Measurements from ENCODE around the gene XPC. TPM values are rescaled to one million over a fixed set of nuclear protein-coding genes. Genes with fewer than 3 reads are reported as not detected.

The XPC gene
- total and polyA plus RNA-seq, 2 of the 8 experiments (the other 6 are each of a cell fraction or from before 2014, with no cell fraction given) = 8.8 to 27.3 TPM

GRCh38 chr3:14124615-14125192 is 53.7 kb downstream of the XPC start, which contains the start of the genes CHCHD4 and TMEM43:
CHCHD4 (minus strand) TSS chr3:14124870; CDS start chr3:14124676, 194 bp downstream.
TMEM43 (plus strand) TSS chr3:14125052; CDS start chr3:14125194, 142 bp downstream.
- Histone ChIP-seq H3K4ac (replicated peaks; ENCODE audit: insufficient read length, low read depth, low read length) (peak within 1 kb of the TSS; percentile 49), H4K5ac (ENCODE audit: insufficient read length, low read depth, low read length) (peak within 1 kb of the TSS; percentile 47), H2BK15ac (ENCODE audit: low read length) (no peak within 1 kb of the TSS; the same call in 1 of the 2 replicates), H3K18ac (ENCODE audit: extremely low read depth, low read length) (peak within 1 kb of the TSS; percentile 40; the same call in 1 of the 2 replicates), H3K27ac (ENCODE audit: low read depth, low read length) (peak within 1 kb of the TSS; percentile 41), H3K79me2 (ENCODE audit: control insufficient read depth in 1 of 2, insufficient read depth in 2 of 2, low read length in 2 of 2) (peaks cover 7 to 33% of the 10 kb centered on the region in 2 experiments), H2BK120ac (replicated peaks; ENCODE audit: low read depth, low read length) (no peak within 1 kb of the TSS), H4K8ac (ENCODE audit: extremely low read depth, insufficient read depth, low read length) (peak within 1 kb of the TSS; percentile 90), H3K23me2 (ENCODE audit: low read depth, low read length) (peaks cover 14% of the 10 kb centered on the region), H3K36me3 (ENCODE audit: control insufficient read depth in 2 of 4, insufficient read depth in 4 of 4, low read length in 3 of 4) (peaks cover 2 to 9% (median 8%) of the 10 kb centered on the region in 4 experiments; a peak in 4 of 8 replicates), H3K56ac (replicated peaks; ENCODE audit: insufficient read length, low read depth, low read length) (no peak within 1 kb of the TSS), H2AFZ (ENCODE audit: low read length) (peak within 1 kb of the TSS; percentile 85), H3K14ac (ENCODE audit: insufficient read length) (no peak within 1 kb of the TSS), H4K20me1 (replicated peaks in 1 of 2; ENCODE audit: control insufficient read depth in 1 of 2, insufficient read depth in 2 of 2, low read length in 2 of 2) (peaks cover 2 to 13% of the 10 kb centered on the region in 2 experiments), H2BK12ac (ENCODE audit: low read depth, low read length) (no peak within 1 kb of the TSS), H3K9me3 (ENCODE audit: insufficient read depth in 2 of 2, low read depth in 1 of 2, low read length in 1 of 2) (no peaks in the 10 kb centered on the region), H2BK5ac (ENCODE audit: low read depth, low read length) (peak within 1 kb of the TSS; percentile 41), H2AK5ac (ENCODE audit: low read depth, low read length) (no peak within 1 kb of the TSS; the same call in 1 of the 2 replicates), H3K4me3 (ENCODE audit: extremely low read depth in 1 of 4, insufficient read depth in 2 of 4, low read depth in 3 of 4, low read length in 4 of 4) (peak within 1 kb of the TSS; percentile 90 to 97 (median 91)), H3K23ac (ENCODE audit: insufficient read length) (no peak within 1 kb of the TSS), H3K9ac (replicated peaks in 1 of 4; ENCODE audit: extremely low read depth in 1 of 4, low read depth in 3 of 4, low read length in 3 of 4) (peak within 1 kb of the TSS; percentile 84 to 85 (median 85)), H3K27me3 (replicated peaks in 1 of 4; ENCODE audit: control insufficient read depth in 3 of 4, extremely low read depth in 1 of 4, insufficient read depth in 3 of 4, low read length in 3 of 4) (no peaks in the 10 kb centered on the region), H2BK20ac (ENCODE audit: low read length) (no peak within 1 kb of the TSS), H4K91ac (replicated peaks; ENCODE audit: insufficient read length, low read length) (peak within 1 kb of the TSS; percentile 15), H3K79me1 (ENCODE audit: low read depth, low read length) (peaks cover 14% of the 10 kb centered on the region), H3K4me2 (ENCODE audit: insufficient read depth in 1 of 2, low read depth in 2 of 2, low read length in 2 of 2) (peak within 1 kb of the TSS; percentile 96 to 99), H3K4me1 (replicated peaks in 1 of 4; ENCODE audit: control insufficient read depth in 3 of 4, insufficient read depth in 4 of 4, low read length in 3 of 4) (peaks cover 0 to 14% (median 10%) of the 10 kb centered on the region in 4 experiments; a peak in 6 of 7 replicates)
- WGBS, 2 experiments (ENCODE audit: extremely low coverage in 1 of 2, insufficient coverage in 1 of 2, insufficient read length in 1 of 2, insufficient replicate concordance in 2 of 2, low coverage in 1 of 2, low lambda C conversion rate in 2 of 2, missing lambda C conversion rate in 1 of 2) = 2% methylated on average over 32 of the region's 55 CpGs; no CpG with 5 or more reads in 1 of the 2 experiments
- CTCF ChIA-PET (ENCODE audit: partially characterized antibody) = interaction anchor here (0.8 to 3.9 kb wide), 12 partner anchors 10 to 952 kb away, joined by 3 to 37 read pairs (median 4); no protein-coding TSS in a partner anchor
- DNase-seq (ENCODE audit: low read depth in 1 of 2, low spot score in 2 of 2) = peak; percentile 94 to 96
- no peak for FAIRE-seq
- POLR2A ChIA-PET (ENCODE audit: partially characterized antibody) = interaction anchor here (0.8 to 4.7 kb wide), 18 partner anchors 9 to 474 kb away, joined by 3 to 46 read pairs (median 4); partner anchors contain the start of genes LSM3 and XPC
- TF ChIP-seq RNF2 (IDR thresholded peaks at IDR 0.05; ENCODE audit: borderline replicate concordance, low read depth, low read length, missing control alignments, poor library complexity, severe bottlenecking) (no peak), E2F6 (IDR thresholded peaks at IDR 0.05) (0 out of 2 replicates have a peak, but pooled peaks have one; percentile 10), POU5F1 (IDR thresholded peaks at IDR 0.05; ENCODE audit: low read depth, low read length) (no peak), SIX5 (IDR thresholded peaks at IDR 0.05; ENCODE audit: low read depth, low read length) (peak; percentile 97), SRF (IDR thresholded peaks at IDR 0.05; ENCODE audit: low read depth, low read length) (0 out of 2 replicates have a peak, but pooled peaks have one; percentile 20), RFX5 (IDR thresholded peaks at IDR 0.05; ENCODE audit: borderline replicate concordance, low read depth, low read length) (no peak), SP1 (IDR thresholded peaks at IDR 0.05; ENCODE audit: low read depth, low read length) (no peak), RBBP5 (IDR thresholded peaks at IDR 0.05; ENCODE audit: borderline replicate concordance, low read depth, low read length) (0 out of 2 replicates have a peak, but pooled peaks have one; percentile 17), SUZ12 (IDR thresholded peaks at IDR 0.05; ENCODE audit: low read length) (no peak), YY1 (IDR thresholded peaks at IDR 0.05; ENCODE audit: low read depth, low read length) (0 out of 2 replicates have a peak, but pooled peaks have one; percentile 11), EZH2 (IDR thresholded peaks at IDR 0.05; ENCODE audit: low read depth, low read length, severe bottlenecking) (no peak)

Measured in H1 (cell line).